Subcutaneous adipose tissue (tissue), 4 donors: ENCODE data around the gene PIP4K2C. TPM values are rescaled to one million over a fixed set of nuclear protein-coding genes. Genes with fewer than 3 reads are reported as not detected.

Experiments
- total RNA-seq, 4 donors: library from RNA; depleted of rRNA; stranded (reverse); fragments of >200 nt; gene quantifications; one replicate each; pipeline ENCODE4 v1.1.0, GENCODE V29; 2016
- TF ChIP-seq, protein P1 (sequence below): fragments of 450-650 bp; IDR thresholded peaks from one replicate; pipeline ENCODE4 v1.5.1; 2016; ENCODE audit warnings: low read depth, mild to moderate bottlenecking, control low read depth, antibody characterized with exemption, moderate library complexity

PIP4K2C gene
- total RNA-seq, 4 donors from 2014 or later, result 10.7 to 13.2 (median 11.9) TPM

DNA sequence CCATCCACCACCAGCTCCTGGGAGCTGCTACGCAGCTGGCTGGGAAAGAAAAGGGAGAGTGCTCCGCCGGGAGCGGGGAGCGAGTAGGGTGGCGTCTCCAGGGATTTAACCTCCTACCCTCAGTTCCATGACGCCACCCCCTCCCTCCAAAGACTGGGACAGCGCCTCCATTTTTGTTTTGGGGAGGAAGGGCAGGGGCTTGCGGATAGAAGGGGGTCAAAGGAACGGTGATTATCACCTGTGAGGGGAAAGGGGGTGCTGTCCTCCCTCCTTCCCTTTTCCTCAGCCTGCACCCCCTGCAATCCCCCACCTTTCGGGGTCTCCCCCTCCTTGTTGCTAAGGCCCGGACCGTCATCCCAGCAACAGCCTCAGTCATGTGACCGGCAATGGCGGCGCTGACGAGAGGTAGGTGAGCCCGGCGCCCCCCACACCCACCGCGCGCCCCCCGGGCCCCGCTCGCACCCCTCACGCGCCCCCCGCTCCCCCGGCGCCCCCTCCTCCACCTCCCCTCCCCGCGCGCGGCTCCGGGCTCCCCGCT is 13.5 kb downstream of the PIP4K2C start, which contains the start of gene DTX3:
DTX3 (plus strand) TSS at position 371 of the 538 bp plus-strand sequence. CDS start 1,694 bp downstream, outside the sequence.
- TF ChIP-seq, protein P1, sequence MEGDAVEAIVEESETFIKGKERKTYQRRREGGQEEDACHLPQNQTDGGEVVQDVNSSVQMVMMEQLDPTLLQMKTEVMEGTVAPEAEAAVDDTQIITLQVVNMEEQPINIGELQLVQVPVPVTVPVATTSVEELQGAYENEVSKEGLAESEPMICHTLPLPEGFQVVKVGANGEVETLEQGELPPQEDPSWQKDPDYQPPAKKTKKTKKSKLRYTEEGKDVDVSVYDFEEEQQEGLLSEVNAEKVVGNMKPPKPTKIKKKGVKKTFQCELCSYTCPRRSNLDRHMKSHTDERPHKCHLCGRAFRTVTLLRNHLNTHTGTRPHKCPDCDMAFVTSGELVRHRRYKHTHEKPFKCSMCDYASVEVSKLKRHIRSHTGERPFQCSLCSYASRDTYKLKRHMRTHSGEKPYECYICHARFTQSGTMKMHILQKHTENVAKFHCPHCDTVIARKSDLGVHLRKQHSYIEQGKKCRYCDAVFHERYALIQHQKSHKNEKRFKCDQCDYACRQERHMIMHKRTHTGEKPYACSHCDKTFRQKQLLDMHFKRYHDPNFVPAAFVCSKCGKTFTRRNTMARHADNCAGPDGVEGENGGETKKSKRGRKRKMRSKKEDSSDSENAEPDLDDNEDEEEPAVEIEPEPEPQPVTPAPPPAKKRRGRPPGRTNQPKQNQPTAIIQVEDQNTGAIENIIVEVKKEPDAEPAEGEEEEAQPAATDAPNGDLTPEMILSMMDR, result no peak

DNA sequence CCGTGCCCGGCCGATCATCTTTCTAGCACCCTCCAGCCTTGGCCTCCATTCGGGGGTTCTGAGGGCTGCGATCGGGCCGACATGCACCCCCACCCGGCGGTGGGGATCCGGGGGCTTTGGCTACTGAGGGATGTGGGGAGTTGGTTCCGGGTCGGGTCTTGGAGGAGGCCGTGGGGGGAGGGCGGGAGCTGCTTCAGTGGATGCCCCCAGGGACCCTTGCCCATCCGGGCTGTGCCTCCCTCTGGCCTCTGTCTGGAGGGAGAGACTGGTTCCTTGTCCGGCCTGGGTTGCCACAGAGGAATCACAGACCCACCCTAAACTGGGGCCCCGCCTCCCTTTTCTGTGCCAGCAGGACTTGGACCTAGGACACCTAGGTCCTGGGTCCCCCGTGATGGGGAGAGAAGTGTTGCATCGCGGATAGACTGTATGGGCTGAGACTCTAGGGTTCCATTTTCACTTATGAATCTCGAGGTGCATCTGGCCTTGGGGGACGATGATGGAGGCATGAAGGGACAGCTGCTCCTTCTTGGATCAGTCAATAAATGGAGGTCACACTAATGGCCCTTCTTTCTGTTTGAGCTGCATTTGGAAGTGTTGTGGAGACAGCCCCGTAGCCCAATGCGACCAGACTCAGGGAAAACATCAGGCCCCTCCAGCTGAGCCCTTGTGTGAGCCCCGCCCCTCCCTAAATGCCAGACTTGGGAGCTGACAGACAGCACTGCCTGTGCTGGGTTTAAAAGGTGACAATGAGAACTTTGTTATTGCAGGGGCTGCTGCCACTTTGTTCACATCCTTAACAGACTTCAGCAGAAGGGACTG is 14.2 kb downstream of the PIP4K2C start:
- TF ChIP-seq, protein P1, result no peak

DNA sequence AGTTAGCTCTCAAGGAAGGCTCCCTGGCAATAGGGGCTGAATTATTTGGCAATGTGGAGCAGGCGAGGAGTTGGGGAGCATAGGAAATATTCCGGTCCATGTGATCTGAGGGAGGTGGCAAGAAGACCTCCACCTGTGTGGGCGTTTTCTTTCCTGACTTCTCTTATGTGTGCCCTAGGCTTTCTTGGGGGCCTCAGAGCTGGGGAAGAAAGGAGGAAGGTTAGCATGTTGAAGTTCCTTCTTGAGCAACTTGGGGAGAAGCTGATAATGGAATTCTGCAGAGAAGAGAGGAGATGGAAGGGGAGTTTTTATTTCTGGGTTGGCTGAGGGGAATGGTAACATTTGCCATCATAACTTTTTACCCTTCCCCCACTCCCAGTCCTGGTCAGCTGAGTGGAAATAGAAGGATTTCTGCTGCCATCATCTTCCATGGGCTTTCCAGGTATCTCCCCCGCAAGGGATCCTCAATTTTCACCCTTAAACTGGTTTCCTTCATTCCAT is 14.9 kb downstream of the PIP4K2C start:
- TF ChIP-seq, protein P1, result no peak

DNA sequence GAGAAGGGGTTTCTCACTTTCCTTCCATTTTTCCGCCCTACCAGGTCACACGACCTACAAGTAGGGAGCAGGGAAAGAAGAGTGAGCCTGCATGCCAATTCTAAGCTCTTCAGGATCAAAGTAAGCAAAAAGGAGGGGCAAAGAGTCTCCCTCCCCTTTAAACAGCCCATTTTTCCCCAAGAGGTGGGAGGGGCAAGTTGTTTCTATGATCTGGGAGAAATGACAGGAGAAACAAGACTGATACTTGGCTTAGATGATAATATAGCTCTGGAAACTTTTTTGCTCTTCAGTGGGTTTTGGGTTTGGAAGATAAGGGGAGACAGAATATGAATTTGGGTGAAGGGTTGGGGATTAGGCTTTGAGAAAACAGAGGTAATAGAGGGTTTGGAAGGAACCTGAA is 15.4 kb downstream of the PIP4K2C start:
- TF ChIP-seq, protein P1, result no peak

DNA sequence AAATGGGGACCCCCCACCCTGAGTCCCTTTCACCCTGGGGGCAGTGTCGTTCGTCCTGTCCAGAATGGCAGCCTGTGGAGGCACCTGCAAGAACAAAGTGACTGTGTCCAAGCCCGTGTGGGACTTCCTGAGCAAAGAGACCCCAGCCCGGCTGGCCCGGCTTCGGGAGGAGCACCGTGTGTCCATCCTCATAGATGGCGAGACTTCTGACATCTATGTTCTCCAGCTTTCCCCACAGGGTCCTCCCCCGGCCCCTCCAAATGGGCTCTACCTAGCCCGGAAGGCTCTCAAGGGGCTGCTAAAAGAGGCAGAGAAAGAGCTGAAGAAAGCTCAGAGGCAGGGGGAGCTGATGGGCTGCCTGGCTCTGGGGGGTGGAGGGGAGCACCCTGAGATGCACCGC is 15.8 kb downstream of the PIP4K2C start:
- TF ChIP-seq, protein P1, result no peak

DNA sequence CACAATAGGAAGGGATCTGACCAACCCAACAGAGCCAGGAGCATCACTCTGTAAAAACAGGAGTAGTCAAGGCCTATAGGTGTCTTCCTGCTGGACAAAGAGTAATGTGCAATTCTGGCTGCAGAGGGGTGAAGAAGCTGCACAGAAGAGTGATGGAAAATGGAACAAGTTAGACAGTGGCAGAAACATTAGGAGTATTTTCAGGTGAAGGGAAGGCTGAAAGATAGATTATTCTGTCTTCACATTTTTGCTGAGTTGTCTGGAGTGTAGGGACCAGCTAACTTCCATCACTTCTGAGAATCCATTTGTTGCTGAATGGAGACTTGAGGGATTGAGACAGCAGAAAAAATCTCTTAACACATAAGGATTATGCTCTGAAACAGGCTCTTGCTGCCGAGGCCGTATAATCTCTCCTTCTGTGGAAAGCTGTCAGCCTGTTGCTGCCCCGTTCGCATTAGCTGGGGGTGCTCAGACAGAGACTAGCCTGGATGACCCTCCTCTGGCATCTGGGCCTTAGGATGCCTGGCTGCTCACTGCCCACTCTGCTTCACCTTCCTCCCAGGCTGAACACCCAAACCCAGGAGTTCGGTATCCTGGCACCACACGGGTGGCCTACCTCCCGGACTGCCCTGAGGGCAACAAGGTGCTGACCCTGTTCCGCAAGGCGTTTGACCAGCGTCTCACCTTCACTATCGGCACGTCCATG is 17.1 kb downstream of the PIP4K2C start:
- TF ChIP-seq, protein P1, result no peak
